IPS-NIHi11 (cell line): ENCODE results near the gene KLK14.

Experiments used
- DNase-seq: peaks from one replicate; pipeline ENCODE4 v3.0.0; 2012; ENCODE audit warnings: mixed read lengths, low spot score

Gene KLK14

DNA sequence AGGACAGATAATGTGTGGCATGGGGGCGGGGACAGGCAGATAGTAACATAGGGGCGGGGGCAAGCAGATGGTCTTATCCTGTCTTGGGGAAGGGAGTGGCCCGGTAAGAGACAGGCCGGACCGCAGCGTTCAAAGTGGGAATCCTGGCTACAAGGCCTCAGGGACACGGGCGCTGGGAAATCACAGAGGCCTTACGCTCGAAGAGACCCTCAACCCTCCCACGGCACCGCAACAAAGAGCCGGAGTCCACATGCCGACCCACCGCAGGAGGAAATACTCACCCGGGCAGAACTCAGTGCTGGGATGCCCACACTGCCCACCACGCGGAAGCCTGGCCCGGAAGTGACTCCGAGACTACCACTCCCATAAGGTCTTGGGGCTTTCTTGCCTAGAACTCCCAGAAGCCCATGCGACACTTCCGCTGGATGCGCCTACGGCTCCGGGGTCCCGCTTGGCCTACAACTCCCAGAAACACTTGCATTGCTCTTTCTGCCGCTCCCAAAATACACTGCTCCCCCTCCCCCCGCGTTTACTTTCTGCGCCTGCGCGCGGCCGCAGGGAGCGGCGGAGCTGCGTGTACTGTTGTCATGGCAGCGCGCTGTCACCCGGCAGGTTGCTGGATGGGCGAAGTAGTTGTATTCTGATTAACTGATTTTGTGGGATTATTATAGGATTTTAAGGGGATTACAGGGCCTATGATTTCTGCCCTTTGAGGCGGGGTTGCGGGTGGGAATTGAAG lies 25.5 kb upstream of the KLK14 start, which contains the start of gene CTU1:
TSS of gene CTU1 (minus strand) at position 344 of the 739 bp plus-strand sequence. CDS start 3,840 bp downstream, outside the sequence.
- DNase-seq = peak; percentile 96

GRCh38 chr19:51107406-51108065 lies 24.8 kb upstream of the KLK14 start:
- DNase-seq = no peak

DNA sequence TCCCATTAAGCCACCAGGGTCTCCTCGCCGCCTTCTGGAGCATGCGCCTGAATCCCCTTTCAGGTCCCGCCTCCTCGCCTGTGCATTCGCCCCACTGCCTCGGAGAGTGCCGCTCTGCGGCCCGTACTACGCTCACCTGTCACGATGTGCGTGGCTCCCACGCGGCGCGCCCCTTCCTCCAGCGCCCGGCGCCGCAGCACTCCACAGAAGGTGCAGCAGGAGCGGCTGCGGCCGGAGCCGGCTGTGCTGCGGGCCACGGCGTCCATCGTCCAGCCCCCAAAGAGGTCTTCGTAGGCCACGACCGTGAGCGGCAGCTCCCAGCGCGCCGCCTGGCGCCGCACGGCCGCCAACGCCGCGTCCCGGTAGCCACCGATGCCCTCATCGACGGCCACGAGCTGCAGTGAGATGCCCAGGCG lies 21.2 kb upstream of the KLK14 start:
- DNase-seq = no peak

DNA sequence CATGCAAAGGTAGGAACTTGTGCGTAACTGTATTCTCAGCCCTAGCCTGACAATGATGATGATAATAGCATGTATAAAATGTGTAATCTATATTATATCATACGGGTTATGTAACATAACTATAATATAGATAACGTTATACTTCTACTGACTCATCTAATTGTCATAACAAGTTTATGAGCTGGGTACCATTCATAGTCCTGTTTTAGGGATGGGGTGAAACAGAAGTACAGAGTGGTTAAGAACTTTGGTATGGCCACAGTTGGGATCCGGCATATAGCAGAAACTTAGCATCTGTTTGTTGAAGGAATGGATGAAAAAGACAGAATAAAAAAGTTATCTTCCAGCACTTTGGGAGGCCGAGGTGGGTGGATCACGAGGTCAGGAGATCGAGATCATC lies 20.3 kb upstream of the KLK14 start:
- DNase-seq = no peak

GRCh38 chr19:51101171-51101865 lies 18.6 kb upstream of the KLK14 start:
- no peak for DNase-seq

DNA sequence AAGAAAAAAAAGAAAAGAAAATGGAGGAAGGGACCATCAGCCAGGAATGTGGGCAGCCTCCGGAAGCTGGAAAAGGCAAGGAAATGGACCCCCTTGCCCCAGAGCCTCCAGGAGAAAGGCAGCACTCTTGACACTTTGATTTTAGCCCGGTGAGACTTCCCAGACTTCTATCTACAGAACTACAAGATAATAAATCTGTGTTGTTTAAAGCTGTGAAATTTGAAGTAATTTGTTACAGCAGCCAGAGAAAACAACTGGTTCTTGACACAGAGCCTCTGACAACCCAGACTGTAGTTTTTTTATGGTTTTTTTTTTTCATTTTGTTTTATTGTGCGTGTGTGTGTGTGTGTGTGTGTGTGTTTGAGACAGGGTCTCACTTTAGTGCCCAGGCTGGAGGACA lies 17.9 kb upstream of the KLK14 start:
- no peak for DNase-seq

DNA sequence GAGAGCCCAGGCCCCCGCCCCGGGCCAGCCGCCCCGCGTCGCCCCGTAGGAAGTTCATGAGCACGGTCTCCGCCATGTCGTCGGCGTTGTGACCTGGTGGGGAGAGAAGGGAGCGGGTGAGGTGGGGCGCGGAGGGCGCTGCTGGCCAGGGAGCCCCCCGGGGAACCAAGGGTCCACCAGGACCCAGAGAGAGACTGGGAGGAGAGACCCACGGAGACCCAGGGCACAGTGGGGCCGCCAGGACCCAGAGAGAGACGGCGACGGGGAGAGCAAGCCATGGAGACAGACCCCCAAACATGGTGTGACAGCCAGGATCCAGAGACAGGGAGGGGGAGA lies 16.3 kb upstream of the KLK14 start:
- DNase-seq = no peak

- peak; percentile 59 for DNase-seq
Measured at GRCh38 chr19:51098365-51099046, 15.8 kb upstream of the KLK14 start.

DNA sequence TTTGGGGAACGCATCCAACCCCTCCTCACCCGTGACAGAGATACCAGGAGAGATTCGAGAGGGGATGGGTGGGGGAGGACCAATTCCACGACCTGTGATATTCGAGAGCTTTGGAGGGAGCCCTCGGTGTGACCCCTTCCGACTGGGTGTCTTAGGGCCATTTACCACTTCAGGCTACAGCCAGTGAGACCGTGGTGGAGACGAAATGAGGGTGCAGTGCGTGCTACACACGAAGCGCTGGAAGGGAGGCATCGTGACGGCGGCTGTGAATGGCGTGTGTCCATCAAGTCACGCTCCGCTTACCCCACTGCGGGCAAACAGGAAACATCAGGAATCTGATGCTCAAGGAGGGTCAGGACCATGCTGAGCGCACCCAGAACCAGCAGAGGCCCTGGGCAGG lies 15.1 kb upstream of the KLK14 start:
- no peak for DNase-seq

DNA sequence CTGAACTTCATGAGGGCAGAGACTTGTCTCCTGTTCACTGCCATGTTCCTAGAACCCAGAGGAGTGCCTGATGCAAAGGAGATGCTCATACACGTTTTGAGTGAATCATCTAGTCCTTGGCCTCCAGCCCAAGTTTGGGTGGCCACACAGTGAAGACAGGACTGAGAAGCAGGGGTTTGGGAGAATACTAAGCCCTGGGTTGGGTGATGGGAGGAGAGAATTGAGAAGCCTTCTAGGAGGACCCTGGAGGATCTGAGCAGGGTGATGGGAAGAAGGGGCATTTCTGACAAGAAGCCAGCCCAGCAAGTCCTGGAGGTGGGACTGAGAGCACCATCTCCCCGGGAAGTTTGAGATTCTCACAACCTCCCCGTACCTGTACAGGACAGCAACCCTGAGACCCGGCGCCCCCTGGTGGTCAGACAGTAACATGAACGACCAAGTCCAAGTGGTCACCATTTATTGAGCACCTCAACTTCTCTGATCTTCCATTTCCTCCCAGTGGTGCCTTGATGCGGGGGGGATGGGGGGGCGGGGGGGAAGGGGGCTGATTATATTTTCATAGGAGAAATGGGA lies 14.6 kb upstream of the KLK14 start:
- DNase-seq = peak; percentile 81

DNA sequence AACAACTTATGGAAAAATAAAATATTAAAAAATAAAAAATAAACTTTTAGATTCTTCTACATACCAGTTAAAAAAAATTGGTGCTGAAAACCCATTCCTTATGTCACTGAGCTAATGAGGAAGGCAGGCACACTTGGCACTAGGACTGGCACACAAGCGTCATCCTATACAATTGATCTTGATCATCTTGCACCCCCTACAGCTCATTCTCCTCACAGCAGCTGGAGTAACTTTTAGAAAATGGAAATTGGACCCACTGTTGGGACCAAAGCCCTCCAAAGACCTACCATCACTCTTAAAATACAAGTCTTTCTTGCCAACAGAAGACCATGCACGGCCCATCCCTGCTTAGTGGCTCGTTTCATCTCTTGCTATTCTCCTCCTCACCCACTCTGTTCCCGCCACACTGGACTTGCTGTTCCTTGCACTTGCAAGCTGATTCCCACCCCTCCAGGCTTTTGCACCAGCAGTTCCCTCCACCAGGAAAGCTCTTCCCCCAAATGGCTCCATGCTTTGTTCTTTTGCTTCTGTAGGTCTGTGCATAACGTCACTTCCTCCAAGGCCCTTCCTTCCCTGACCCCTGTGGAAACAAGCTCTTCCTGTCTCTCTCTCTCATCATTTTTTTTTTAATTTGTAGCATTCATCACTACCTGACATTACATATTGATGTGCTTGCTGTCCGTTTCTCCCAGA lies 13.9 kb upstream of the KLK14 start:
- DNase-seq = no peak

- DNase-seq = peak; percentile 91
Measured at GRCh38 chr19:51094696-51095279, 12.1 kb upstream of the KLK14 start.

- DNase-seq = no peak
Measured at GRCh38 chr19:51093510-51094345, 11.0 kb upstream of the KLK14 start.

DNA sequence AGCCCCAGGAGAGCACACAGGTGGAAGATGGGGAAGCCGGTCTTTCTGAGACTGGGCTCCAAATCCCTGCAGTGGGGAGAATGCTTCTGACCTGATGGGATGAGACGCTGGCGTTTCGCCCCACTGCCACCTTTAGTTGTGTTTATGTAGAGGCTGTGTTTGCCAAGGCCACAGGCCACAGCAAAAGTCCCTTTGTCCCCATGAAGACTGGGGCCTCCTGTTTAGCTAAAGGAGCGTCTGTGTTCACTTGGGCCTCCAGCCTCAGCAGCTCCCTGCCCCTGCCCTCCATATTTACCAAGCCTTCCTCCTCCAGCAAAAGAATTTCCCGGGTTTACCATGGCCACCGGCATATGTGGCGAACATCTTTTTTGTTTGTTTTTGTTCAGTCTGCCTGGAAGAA lies 10.4 kb upstream of the KLK14 start:
- no peak for DNase-seq

DNA sequence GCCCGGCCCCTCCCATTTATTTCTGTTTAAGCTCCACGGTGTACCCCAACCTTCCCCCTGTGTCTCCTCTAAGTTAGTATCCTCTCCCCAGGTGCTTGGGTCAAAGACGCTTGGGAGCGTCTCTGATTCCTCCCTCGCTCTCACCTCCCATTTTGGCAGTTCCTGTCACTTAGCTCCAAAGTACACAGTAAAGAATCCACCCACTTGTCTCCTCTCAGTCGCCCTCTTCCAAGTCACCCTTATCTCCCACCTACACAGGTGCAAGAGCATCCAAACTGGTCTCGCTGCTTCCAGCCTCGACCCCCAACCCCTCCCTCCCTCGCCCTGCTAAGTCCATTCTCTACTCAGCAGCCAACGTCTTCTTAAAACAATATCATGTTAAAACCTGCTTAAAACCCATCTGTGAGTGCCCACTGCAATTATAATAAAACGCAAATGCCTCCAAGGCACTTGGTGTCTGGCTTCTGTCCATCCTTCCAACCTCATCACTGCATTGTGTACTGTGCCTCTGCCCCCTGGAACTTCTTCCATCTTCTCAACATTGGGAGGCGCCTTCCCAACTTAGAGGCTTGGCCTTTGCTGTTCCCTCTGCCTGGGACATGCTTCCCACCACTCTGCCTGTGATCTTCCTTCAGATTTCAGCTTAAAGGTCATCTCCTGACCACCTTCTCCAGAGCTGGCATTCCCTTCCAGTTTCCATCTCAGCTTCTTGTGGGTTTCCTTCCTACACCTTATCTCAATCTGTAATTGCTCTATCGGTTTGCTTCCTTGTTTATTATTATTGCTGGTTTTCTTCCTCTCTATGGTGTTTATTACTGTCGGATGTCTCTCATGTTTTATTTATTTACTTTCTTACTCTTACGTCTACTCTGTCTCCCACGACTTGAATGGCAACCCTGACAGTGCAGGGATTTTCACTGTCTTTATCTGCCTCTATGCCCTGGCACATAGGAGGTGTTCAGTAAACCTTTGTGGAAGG lies 9.5 kb upstream of the KLK14 start:
- no peak for DNase-seq

GRCh38 chr19:51091126-51091525 lies 8.4 kb upstream of the KLK14 start:
- DNase-seq = no peak

DNA sequence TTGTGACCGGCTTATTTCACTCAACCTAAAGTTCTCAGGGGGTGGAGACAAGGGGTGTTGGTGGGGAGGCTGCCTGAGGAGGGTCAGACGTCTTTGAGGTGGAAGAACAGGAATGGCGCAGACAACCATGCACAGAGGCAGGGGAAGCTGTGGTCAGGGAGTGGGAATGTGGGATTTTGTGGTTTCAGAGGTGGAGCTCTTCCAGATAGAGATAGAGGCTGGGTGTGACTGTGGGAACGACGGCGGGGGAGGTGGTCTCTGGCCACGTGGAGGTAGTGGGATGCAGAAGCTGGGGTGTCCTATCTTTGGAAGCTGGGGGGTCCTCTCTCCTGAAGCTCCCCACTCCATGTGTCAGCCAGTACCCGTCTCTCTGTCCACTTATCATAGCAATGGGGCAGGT lies 7.8 kb upstream of the KLK14 start:
- DNase-seq = no peak

DNA sequence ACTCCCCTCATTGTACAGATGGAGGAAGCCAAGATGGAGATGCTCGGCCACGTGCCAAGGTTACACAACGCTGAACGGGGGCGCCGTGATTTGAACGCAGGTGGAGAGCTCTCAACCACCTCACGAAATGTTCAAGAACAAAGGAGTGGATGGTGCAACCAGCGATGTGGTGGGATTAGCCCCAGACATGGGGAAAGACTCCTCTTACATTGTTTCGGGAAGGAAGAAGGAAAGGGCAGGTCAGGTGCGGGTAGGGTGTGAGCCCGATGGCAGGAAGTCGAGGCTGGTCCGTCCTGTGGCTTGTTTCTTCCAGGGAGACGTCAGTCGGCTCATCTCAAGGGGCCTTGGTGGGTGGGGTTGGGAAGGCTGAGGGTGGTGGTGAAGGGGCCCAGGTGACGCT lies 7.1 kb upstream of the KLK14 start:
- no peak for DNase-seq
